Osteocyte (in vitro differentiated cells): ENCODE results near the gene HAUS1. TPM values are rescaled to one million over a fixed set of nuclear protein-coding genes. Genes with fewer than 3 reads are reported as not detected.

ENCODE experiments used
- DNase-seq: peaks from one replicate; pipeline ENCODE4 v3.0.0; 2021; ENCODE audit warnings: mixed read lengths; ENCODE audit not compliant: unreplicated experiment; ENCODE audit errors: extremely low spot score
- H3K27ac Mint-ChIP-seq: one replicate; pipeline ENCODE4 v1.8.0; 2021; ENCODE audit warnings: mild to moderate bottlenecking, mixed read lengths; ENCODE audit not compliant: unreplicated experiment
- H3K27me3 Mint-ChIP-seq: one replicate; pipeline ENCODE4 v1.8.0; 2021; ENCODE audit warnings: mixed read lengths; ENCODE audit not compliant: unreplicated experiment
- H3K36me3 Mint-ChIP-seq: one replicate; pipeline ENCODE4 v1.8.0; 2021; ENCODE audit warnings: mixed read lengths; ENCODE audit not compliant: unreplicated experiment
- H3K4me1 Mint-ChIP-seq: one replicate; pipeline ENCODE4 v1.8.0; 2021; ENCODE audit warnings: mixed read lengths; ENCODE audit not compliant: unreplicated experiment
- H3K4me3 Mint-ChIP-seq: one replicate; pipeline ENCODE4 v1.8.0; 2021; ENCODE audit warnings: mild to moderate bottlenecking, moderate library complexity, mixed read lengths; ENCODE audit not compliant: unreplicated experiment
- H3K9me3 Mint-ChIP-seq: one replicate; pipeline ENCODE4 v1.8.0; 2021; ENCODE audit warnings: mixed read lengths; ENCODE audit not compliant: unreplicated experiment
- CTCF ChIP-seq: fragments of 200-600 bp; sonication (generic); IDR thresholded peaks from 2 replicates; pipeline ENCODE4 v1.5.0; 2021; ENCODE audit warnings: antibody characterized with exemption, mild to moderate bottlenecking, moderate library complexity
- long read RNA-seq: library from polyadenylated mRNA; unstranded; transcript quantifications from one replicate; pipeline ENCODE4 v2.0.0, GENCODE V29; 2021
- total RNA-seq: library from RNA; stranded (reverse); gene quantifications from 2 replicates; pipeline ENCODE4 v1.2.1, GENCODE V29; 2021

The HAUS1 gene
- total RNA-seq, result 37.0 and 37.3 TPM in 2 replicates
- long read RNA-seq, transcript HAUS1-201 (9 exons, 1,125 nt), result major isoform, 98 of 115 reads
- long read RNA-seq, partial matches to known transcripts, result 7 of 115 reads
- long read RNA-seq, other reads (novel, unspliced or antisense), result 7 of 115 reads

GRCh38 chr18:46104128-46104911 is at the start of gene HAUS1:
TSS of gene HAUS1 (plus strand) at chr18:46104385. CDS start at chr18:46104412, 27 bp downstream.
- H3K27me3 Mint-ChIP-seq, result no peaks in the 10 kb centered on the region
- H3K27ac Mint-ChIP-seq, result peak within 1 kb of the TSS; percentile 96
- peak; percentile 95 for DNase-seq
- H3K36me3 Mint-ChIP-seq, result peaks cover 9% of the 10 kb centered on the region
- TF ChIP-seq CTCF, result peak; percentile 11
- peak within 1 kb of the TSS; percentile 98 for H3K4me3 Mint-ChIP-seq
- H3K9me3 Mint-ChIP-seq, result no peaks in the 10 kb centered on the region
- peaks cover 13% of the 10 kb centered on the region for H3K4me1 Mint-ChIP-seq

- H3K36me3 Mint-ChIP-seq, result no peaks in the 10 kb centered on the region
- H3K27me3 Mint-ChIP-seq, result no peaks in the 10 kb centered on the region
- no peak overlapping the region for H3K27ac Mint-ChIP-seq
- no peak for TF ChIP-seq CTCF
- DNase-seq, result no peak
- H3K4me1 Mint-ChIP-seq, result peaks cover 15% of the 10 kb centered on the region
- no peaks in the 10 kb centered on the region for H3K9me3 Mint-ChIP-seq
- H3K4me3 Mint-ChIP-seq, result no peak overlapping the region
Observed at GRCh38 chr18:46054956-46055837, 49.0 kb upstream of the HAUS1 start.

- no peak for TF ChIP-seq CTCF
- Mint-ChIP-seq H3K27ac (no peak overlapping the region), H3K36me3 (no peaks in the 10 kb centered on the region)
Observed at GRCh38 chr18:46055838-46056230, 48.4 kb upstream of the HAUS1 start.

GRCh38 chr18:46060359-46060841 is 43.8 kb upstream of the HAUS1 start:
- Mint-ChIP-seq H3K4me3 (no peak overlapping the region), H3K4me1 (no peaks in the 10 kb centered on the region), H3K27ac (no peak overlapping the region), H3K9me3 (no peaks in the 10 kb centered on the region), H3K36me3 (no peaks in the 10 kb centered on the region), H3K27me3 (no peaks in the 10 kb centered on the region)
- TF ChIP-seq CTCF, result no peak
- DNase-seq, result peak; percentile 38

More at GRCh38 chr18:46055838-46056230, 48.4 kb upstream of the HAUS1 start:
- DNase-seq, result no peak
- Mint-ChIP-seq H3K4me1 (peaks cover 15% of the 10 kb centered on the region), H3K4me3 (no peak overlapping the region), H3K27me3 (no peaks in the 10 kb centered on the region), H3K9me3 (no peaks in the 10 kb centered on the region)
